ENCODE data around the gene JHY. TPM values are rescaled to one million over a fixed set of nuclear protein-coding genes. Genes with fewer than 3 reads are reported as not detected.

Gene JHY
- total and polyA plus RNA-seq, 2 of the 8 experiments (the other 6 are each of a cell fraction or from before 2014, with no cell fraction given): 0.29 to 0.91 TPM

DNA sequence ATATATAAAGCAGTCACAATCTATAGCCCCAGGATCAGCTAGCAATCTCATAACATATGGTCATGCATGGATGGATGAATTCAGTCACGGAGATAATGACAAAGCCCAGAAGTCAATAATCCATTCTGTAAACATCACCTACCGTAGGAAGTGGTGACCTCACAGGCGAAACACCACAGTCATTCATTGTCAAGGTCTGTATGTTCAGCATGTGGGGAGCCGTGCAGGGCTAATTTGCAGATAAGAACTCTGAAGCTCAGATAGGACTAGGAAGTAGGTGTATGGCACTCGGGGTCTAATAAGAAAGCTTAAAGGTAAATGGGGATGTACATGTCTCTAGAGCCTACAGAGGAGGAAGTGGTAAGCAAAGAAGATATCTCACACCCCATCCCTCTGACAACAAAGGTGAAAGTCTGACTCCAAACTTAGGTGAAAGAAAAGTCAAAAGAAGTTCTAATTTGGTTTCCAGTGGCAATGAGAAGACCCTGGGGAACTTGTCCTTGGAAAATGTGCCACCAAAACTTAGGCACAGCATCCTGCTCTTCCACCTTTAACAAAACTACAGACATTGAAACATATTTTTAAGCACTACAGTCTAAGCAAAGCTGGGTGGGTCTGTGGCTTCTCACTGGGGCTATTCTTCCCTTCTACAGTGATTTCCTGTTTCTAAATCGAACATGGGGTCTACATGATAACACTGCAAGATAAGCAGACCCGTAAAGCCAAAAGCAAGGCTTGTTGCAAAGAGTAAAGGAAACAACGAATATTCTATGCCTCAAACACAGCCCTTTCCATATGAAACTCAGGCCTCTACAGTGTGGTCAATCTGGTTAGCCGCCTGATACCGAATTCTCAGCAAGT, 39.0 kb upstream of the JHY start:
- Histone ChIP-seq H2BK120ac (replicated peaks; ENCODE audit: low read depth, low read length) (no peak overlapping the region), H3K14ac (ENCODE audit: insufficient read length) (no peak overlapping the region), H3K9ac (replicated peaks in 1 of 4; ENCODE audit: extremely low read depth in 1 of 4, low read depth in 3 of 4, low read length in 3 of 4) (no peak overlapping the region; a peak in 1 of 7 replicates), H4K5ac (ENCODE audit: insufficient read length, low read depth, low read length) (no peak overlapping the region), H4K20me1 (replicated peaks in 1 of 2; ENCODE audit: control insufficient read depth in 1 of 2, insufficient read depth in 2 of 2, low read length in 2 of 2) (no peaks in the 10 kb centered on the region), H2BK12ac (ENCODE audit: low read depth, low read length) (no peak overlapping the region), H3K23me2 (ENCODE audit: low read depth, low read length) (no peaks in the 10 kb centered on the region), H4K8ac (ENCODE audit: extremely low read depth, insufficient read depth, low read length) (no peak overlapping the region), H3K36me3 (ENCODE audit: control insufficient read depth in 2 of 4, insufficient read depth in 4 of 4, low read length in 3 of 4) (no peaks in the 10 kb centered on the region), H2BK20ac (ENCODE audit: low read length) (no peak overlapping the region), H3K9me3 (ENCODE audit: insufficient read depth in 2 of 2, low read depth in 1 of 2, low read length in 1 of 2) (no peaks in the 10 kb centered on the region; a peak in 1 of 4 replicates), H3K27ac (ENCODE audit: low read depth, low read length) (no peak overlapping the region), H2BK5ac (ENCODE audit: low read depth, low read length) (no peak overlapping the region), H2BK15ac (ENCODE audit: low read length) (no peak overlapping the region), H3K18ac (ENCODE audit: extremely low read depth, low read length) (no peak overlapping the region), H3K79me1 (ENCODE audit: low read depth, low read length) (no peaks in the 10 kb centered on the region), H3K23ac (ENCODE audit: insufficient read length) (no peak overlapping the region), H3K4me1 (replicated peaks in 1 of 4; ENCODE audit: control insufficient read depth in 3 of 4, insufficient read depth in 4 of 4, low read length in 3 of 4) (peaks cover 0 to under 1% (median 0%) of the 10 kb centered on the region in 4 experiments; a peak in 1 of 7 replicates), H3K79me2 (ENCODE audit: control insufficient read depth in 1 of 2, insufficient read depth in 2 of 2, low read length in 2 of 2) (no peaks in the 10 kb centered on the region), H3K4me2 (ENCODE audit: insufficient read depth in 1 of 2, low read depth in 2 of 2, low read length in 2 of 2) (no peak overlapping the region), H3K56ac (replicated peaks; ENCODE audit: insufficient read length, low read depth, low read length) (no peak overlapping the region), H3K27me3 (replicated peaks in 1 of 4; ENCODE audit: control insufficient read depth in 3 of 4, extremely low read depth in 1 of 4, insufficient read depth in 3 of 4, low read length in 3 of 4) (no peaks in the 10 kb centered on the region), H2AFZ (ENCODE audit: low read length) (no peak overlapping the region), H2AK5ac (ENCODE audit: low read depth, low read length) (no peak overlapping the region), H3K4ac (replicated peaks; ENCODE audit: insufficient read length, low read depth, low read length) (no peak overlapping the region), H3K4me3 (ENCODE audit: extremely low read depth in 1 of 4, insufficient read depth in 2 of 4, low read depth in 3 of 4, low read length in 4 of 4) (no peak overlapping the region), H4K91ac (replicated peaks; ENCODE audit: insufficient read length, low read length) (no peak overlapping the region)
- 89% methylated on average over 10 of the region's 10 CpGs; no CpG with 5 or more reads in 1 of the 2 experiments for whole genome bisulfite sequencing, 2 experiments (ENCODE audit: extremely low coverage in 1 of 2, insufficient coverage in 1 of 2, insufficient read length in 1 of 2, insufficient replicate concordance in 2 of 2, low coverage in 1 of 2, low lambda C conversion rate in 2 of 2, missing lambda C conversion rate in 1 of 2)
- ChIA-PET CTCF (ENCODE audit: partially characterized antibody) (interaction anchor here (0.9 to 6.6 kb wide), 7 partner anchors 10 to 210 kb away, joined by 3 to 25 read pairs (median 4); no protein-coding TSS in a partner anchor), POLR2A (ENCODE audit: partially characterized antibody) (interaction anchor here (1.0 kb wide), 1 partner anchor 11 kb away, joined by 3 read pairs; no protein-coding TSS in a partner anchor)
- FAIRE-seq (no peak), DNase-seq (ENCODE audit: low read depth in 1 of 2, low spot score in 2 of 2) (no peak)
- TF ChIP-seq EZH2 (IDR thresholded peaks at IDR 0.05; ENCODE audit: low read depth, low read length, severe bottlenecking) (no peak), SP4 (IDR thresholded peaks at IDR 0.05; ENCODE audit: low read length) (no peak), RNF2 (IDR thresholded peaks at IDR 0.05; ENCODE audit: borderline replicate concordance, low read depth, low read length, missing control alignments, poor library complexity, severe bottlenecking) (no peak), RFX5 (IDR thresholded peaks at IDR 0.05; ENCODE audit: borderline replicate concordance, low read depth, low read length) (no peak), TAF1 (IDR thresholded peaks at IDR 0.05; ENCODE audit: low read depth, low read length) (no peak), MAFK (IDR thresholded peaks at IDR 0.05; ENCODE audit: low read depth, low read length) (no peak), POU5F1 (IDR thresholded peaks at IDR 0.05; ENCODE audit: low read depth, low read length) (no peak), ZNF274 (IDR thresholded peaks at IDR 0.05; ENCODE audit: borderline replicate concordance, extremely low read depth, low read length) (no peak)
- TF ChIP-seq, protein P1, sequence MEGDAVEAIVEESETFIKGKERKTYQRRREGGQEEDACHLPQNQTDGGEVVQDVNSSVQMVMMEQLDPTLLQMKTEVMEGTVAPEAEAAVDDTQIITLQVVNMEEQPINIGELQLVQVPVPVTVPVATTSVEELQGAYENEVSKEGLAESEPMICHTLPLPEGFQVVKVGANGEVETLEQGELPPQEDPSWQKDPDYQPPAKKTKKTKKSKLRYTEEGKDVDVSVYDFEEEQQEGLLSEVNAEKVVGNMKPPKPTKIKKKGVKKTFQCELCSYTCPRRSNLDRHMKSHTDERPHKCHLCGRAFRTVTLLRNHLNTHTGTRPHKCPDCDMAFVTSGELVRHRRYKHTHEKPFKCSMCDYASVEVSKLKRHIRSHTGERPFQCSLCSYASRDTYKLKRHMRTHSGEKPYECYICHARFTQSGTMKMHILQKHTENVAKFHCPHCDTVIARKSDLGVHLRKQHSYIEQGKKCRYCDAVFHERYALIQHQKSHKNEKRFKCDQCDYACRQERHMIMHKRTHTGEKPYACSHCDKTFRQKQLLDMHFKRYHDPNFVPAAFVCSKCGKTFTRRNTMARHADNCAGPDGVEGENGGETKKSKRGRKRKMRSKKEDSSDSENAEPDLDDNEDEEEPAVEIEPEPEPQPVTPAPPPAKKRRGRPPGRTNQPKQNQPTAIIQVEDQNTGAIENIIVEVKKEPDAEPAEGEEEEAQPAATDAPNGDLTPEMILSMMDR (IDR thresholded peaks at IDR 0.05; ENCODE audit: control extremely low read depth in 1 of 3, insufficient read depth in 1 of 3, low read depth in 1 of 3, low read length in 3 of 3): no peak

Data from H1 (cell line).